GM12878 (cell line): Measurements from ENCODE around the gene IRS1.

Source experiments
- ELK1 ChIP-seq: IDR thresholded peaks from 2 replicates; pipeline ENCODE4 v1.6.1; 2012; ENCODE audit warnings: low read depth, low read length, improper control_type of control experiment
- EP300 ChIP-seq, 2 experiments: fragments of 150-350 bp in 1 of 2; IDR thresholded peaks; 2 replicates each; pipeline ENCODE4 v1.6.1; 2011 to 2012; ENCODE audit warnings: low read depth in 2 of 2, low read length in 2 of 2, borderline replicate concordance in 1 of 2, improper control_type of control experiment in 1 of 2, inconsistent platforms in 1 of 2; ENCODE audit not compliant: control insufficient read depth in 1 of 2
- ESRRA ChIP-seq: IDR thresholded peaks from 2 replicates; pipeline ENCODE4 v1.6.1; 2012; ENCODE audit warnings: mild to moderate bottlenecking, low read length, improper control_type of control experiment
- EZH2 ChIP-seq: IDR thresholded peaks from 2 replicates; pipeline ENCODE4 v1.6.1; 2012; ENCODE audit warnings: low read depth, mild to moderate bottlenecking, control low read depth, inconsistent platforms, low read length, borderline replicate concordance; ENCODE audit not compliant: control insufficient read depth
- NR2C2 ChIP-seq: IDR thresholded peaks from 2 replicates; pipeline ENCODE4 v1.6.1; 2011; ENCODE audit warnings: borderline replicate concordance, low read depth; ENCODE audit not compliant: control insufficient read depth, insufficient read length
- POLR2A ChIP-seq: IDR thresholded peaks from 2 replicates; pipeline ENCODE4 v1.6.1; 2011; ENCODE audit warnings: low read depth, mild to moderate bottlenecking, low read length
- SMAD1 ChIP-seq: fragments of 450-650 bp; IDR thresholded peaks from 2 replicates; pipeline ENCODE4 v1.6.1; 2018; ENCODE audit warnings: mild to moderate bottlenecking, low read depth; ENCODE audit not compliant: partially characterized antibody
- YY1 ChIP-seq: IDR thresholded peaks from 2 replicates; pipeline ENCODE4 v1.6.1; 2011; ENCODE audit warnings: low read depth, mild to moderate bottlenecking, low read length
- ZBED1 ChIP-seq: IDR thresholded peaks from 2 replicates; pipeline ENCODE4 v1.6.1; 2016; ENCODE audit warnings: borderline replicate concordance
- ZNF274 ChIP-seq: IDR thresholded peaks from one replicate; pipeline ENCODE4 v1.8.0; 2011; ENCODE audit not compliant: insufficient read length, insufficient read depth
- TF ChIP-seq, protein P1 (sequence below), 3 experiments: IDR thresholded peaks in 2 of 3; conservative IDR thresholded peaks in 1 of 3; 2 replicates each; pipeline ENCODE4 v1.5.1; 2011; ENCODE audit warnings: low read depth in 3 of 3, low read length in 3 of 3, mild to moderate bottlenecking in 3 of 3, control low read depth in 2 of 3, moderate library complexity in 2 of 3, inconsistent platforms in 1 of 3, mixed read lengths in 1 of 3; ENCODE audit not compliant: control insufficient read depth in 2 of 3, insufficient read depth in 1 of 3; ENCODE audit errors: extremely low read depth in 1 of 3
- TF ChIP-seq, protein P2 (sequence below): IDR thresholded peaks from 2 replicates; pipeline ENCODE4 v1.6.1; 2012; ENCODE audit warnings: mild to moderate bottlenecking, low read depth, low read length

- TF ChIP-seq ESRRA (no peak), POLR2A (no peak), NR2C2 (no peak), YY1 (no peak), ZBED1 (no peak), EP300 (IDR thresholded peaks at IDR 0.05; ENCODE audit: borderline replicate concordance in 1 of 2, control insufficient read depth in 1 of 2, low read depth in 2 of 2, low read length in 2 of 2) (no peak), ELK1 (no peak), ZNF274 (no peak), EZH2 (no peak), SMAD1 (no peak)
- TF ChIP-seq, protein P1, sequence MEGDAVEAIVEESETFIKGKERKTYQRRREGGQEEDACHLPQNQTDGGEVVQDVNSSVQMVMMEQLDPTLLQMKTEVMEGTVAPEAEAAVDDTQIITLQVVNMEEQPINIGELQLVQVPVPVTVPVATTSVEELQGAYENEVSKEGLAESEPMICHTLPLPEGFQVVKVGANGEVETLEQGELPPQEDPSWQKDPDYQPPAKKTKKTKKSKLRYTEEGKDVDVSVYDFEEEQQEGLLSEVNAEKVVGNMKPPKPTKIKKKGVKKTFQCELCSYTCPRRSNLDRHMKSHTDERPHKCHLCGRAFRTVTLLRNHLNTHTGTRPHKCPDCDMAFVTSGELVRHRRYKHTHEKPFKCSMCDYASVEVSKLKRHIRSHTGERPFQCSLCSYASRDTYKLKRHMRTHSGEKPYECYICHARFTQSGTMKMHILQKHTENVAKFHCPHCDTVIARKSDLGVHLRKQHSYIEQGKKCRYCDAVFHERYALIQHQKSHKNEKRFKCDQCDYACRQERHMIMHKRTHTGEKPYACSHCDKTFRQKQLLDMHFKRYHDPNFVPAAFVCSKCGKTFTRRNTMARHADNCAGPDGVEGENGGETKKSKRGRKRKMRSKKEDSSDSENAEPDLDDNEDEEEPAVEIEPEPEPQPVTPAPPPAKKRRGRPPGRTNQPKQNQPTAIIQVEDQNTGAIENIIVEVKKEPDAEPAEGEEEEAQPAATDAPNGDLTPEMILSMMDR (IDR thresholded peaks at IDR 0.05 in 2 of 3, conservative IDR thresholded peaks at IDR 0.05 in 1 of 3; ENCODE audit: control insufficient read depth in 2 of 3, extremely low read depth in 1 of 3, insufficient read depth in 1 of 3, low read depth in 3 of 3, low read length in 3 of 3) = no peak
- TF ChIP-seq, protein P2, sequence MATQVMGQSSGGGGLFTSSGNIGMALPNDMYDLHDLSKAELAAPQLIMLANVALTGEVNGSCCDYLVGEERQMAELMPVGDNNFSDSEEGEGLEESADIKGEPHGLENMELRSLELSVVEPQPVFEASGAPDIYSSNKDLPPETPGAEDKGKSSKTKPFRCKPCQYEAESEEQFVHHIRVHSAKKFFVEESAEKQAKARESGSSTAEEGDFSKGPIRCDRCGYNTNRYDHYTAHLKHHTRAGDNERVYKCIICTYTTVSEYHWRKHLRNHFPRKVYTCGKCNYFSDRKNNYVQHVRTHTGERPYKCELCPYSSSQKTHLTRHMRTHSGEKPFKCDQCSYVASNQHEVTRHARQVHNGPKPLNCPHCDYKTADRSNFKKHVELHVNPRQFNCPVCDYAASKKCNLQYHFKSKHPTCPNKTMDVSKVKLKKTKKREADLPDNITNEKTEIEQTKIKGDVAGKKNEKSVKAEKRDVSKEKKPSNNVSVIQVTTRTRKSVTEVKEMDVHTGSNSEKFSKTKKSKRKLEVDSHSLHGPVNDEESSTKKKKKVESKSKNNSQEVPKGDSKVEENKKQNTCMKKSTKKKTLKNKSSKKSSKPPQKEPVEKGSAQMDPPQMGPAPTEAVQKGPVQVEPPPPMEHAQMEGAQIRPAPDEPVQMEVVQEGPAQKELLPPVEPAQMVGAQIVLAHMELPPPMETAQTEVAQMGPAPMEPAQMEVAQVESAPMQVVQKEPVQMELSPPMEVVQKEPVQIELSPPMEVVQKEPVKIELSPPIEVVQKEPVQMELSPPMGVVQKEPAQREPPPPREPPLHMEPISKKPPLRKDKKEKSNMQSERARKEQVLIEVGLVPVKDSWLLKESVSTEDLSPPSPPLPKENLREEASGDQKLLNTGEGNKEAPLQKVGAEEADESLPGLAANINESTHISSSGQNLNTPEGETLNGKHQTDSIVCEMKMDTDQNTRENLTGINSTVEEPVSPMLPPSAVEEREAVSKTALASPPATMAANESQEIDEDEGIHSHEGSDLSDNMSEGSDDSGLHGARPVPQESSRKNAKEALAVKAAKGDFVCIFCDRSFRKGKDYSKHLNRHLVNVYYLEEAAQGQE = no peak
These were observed 32.4 kb downstream of the IRS1 start for GRCh38 chr2:226767056-226767813.
